Activated T-cell treated with anti-CD3 and anti-CD28 coated beads, Interleukin-2, amount 50 U/mL, for 72 hours (primary cell): ENCODE measurements around the gene SRD5A2. TPM values are rescaled to one million over a fixed set of nuclear protein-coding genes. Genes with fewer than 3 reads are reported as not detected.

Source experiments
- ATAC-seq, 2 donors: fragments of 150-1000 bp; cut with Tn5 transposase; replicated peaks in 1 of 2; 2 replicates each; pipeline ENCODE4 v1.10.0; 2021; ENCODE audit warnings: moderate library complexity in 2 of 2, mild to moderate bottlenecking in 1 of 2
- DNase-seq, 2 donors: peaks; one replicate each; pipeline ENCODE4 v3.0.0; 2021 to 2022; ENCODE audit warnings: mixed read lengths in 1 of 2
- H3K27ac Mint-ChIP-seq: one replicate; pipeline ENCODE4 v1.8.0; 2022; ENCODE audit warnings: mild to moderate bottlenecking, moderate library complexity, mixed read lengths
- H3K27me3 Mint-ChIP-seq: one replicate; pipeline ENCODE4 v1.8.0; 2022; ENCODE audit warnings: low read depth, mixed read lengths
- H3K36me3 Mint-ChIP-seq, 2 donors: one replicate each; pipeline ENCODE4 v1.8.0; 2022; ENCODE audit warnings: mixed read lengths in 2 of 2, mild to moderate bottlenecking in 1 of 2; ENCODE audit not compliant: insufficient read depth in 2 of 2
- H3K4me1 Mint-ChIP-seq: one replicate; pipeline ENCODE4 v1.8.0; 2022; ENCODE audit warnings: low read depth, mixed read lengths
- H3K4me3 Mint-ChIP-seq, 2 donors: one replicate each; pipeline ENCODE4 v1.8.0; 2022; ENCODE audit warnings: mild to moderate bottlenecking in 2 of 2, mixed read lengths in 2 of 2, moderate library complexity in 2 of 2
- H3K9me3 Mint-ChIP-seq, 2 donors: one replicate each; pipeline ENCODE4 v1.8.0; 2022; ENCODE audit warnings: mixed read lengths in 2 of 2
- total RNA-seq, 2 donors: library from RNA; stranded (reverse); gene quantifications; one replicate each; pipeline ENCODE4 v1.2.3, GENCODE V29; 2022

Gene SRD5A2
- total RNA-seq, 2 donors from 2014 or later, result not detected

- Mint-ChIP-seq H3K27me3 (peaks cover 22% of the 10 kb centered on the region), H3K4me1 (no peaks in the 10 kb centered on the region), H3K27ac (no peak overlapping the region), H3K4me3 (no peak overlapping the region), H3K9me3 (no peaks in the 10 kb centered on the region), H3K36me3 (no peaks in the 10 kb centered on the region)
- ATAC-seq, result no peak
- no peak for DNase-seq
These were observed 97.5 kb downstream of the SRD5A2 start for GRCh38 chr2:31483246-31483645.

GRCh38 chr2:31476511-31477180 is 104.1 kb downstream of the SRD5A2 start:
- no peak for ATAC-seq
- no peaks in the 10 kb centered on the region for H3K4me1 Mint-ChIP-seq
- DNase-seq, result no peak
- H3K36me3 Mint-ChIP-seq, result no peaks in the 10 kb centered on the region
- H3K27ac Mint-ChIP-seq, result no peak overlapping the region
- H3K4me3 Mint-ChIP-seq, result no peak overlapping the region
- peaks cover 8% of the 10 kb centered on the region for H3K27me3 Mint-ChIP-seq
- H3K9me3 Mint-ChIP-seq, result no peaks in the 10 kb centered on the region

DNA sequence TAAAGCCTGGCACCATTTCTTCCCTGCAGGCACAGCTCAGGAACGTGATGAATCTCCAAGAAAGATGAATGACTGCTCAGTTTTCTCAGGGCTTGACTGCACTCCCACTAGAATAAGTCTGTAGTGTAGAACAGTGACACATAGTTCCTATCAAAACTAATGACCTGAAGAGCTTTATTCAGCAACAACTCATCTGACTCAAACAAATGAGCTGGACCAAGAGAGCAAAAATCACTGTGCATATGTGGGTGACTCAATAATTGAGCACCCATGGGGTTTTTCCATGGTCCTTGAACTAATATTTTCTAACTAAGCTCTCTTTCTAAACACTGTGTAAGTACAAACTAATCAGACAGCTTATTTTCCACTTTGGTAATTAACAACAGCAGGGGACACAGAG is 105.0 kb downstream of the SRD5A2 start:
- H3K27ac Mint-ChIP-seq, result no peak overlapping the region
- no peak overlapping the region for H3K4me3 Mint-ChIP-seq
- peaks cover 2% of the 10 kb centered on the region for H3K27me3 Mint-ChIP-seq
- no peaks in the 10 kb centered on the region for H3K36me3 Mint-ChIP-seq
- ATAC-seq, result no peak
- H3K4me1 Mint-ChIP-seq, result no peaks in the 10 kb centered on the region
- no peak for DNase-seq
- no peaks in the 10 kb centered on the region for H3K9me3 Mint-ChIP-seq

GRCh38 chr2:31474296-31474695 is 106.4 kb downstream of the SRD5A2 start:
- H3K27ac Mint-ChIP-seq, result no peak overlapping the region
- H3K4me1 Mint-ChIP-seq, result no peaks in the 10 kb centered on the region
- ATAC-seq (no peak), DNase-seq (no peak)
- H3K9me3 Mint-ChIP-seq, result no peaks in the 10 kb centered on the region
- no peak overlapping the region for H3K4me3 Mint-ChIP-seq
- no peaks in the 10 kb centered on the region for H3K27me3 Mint-ChIP-seq
- H3K36me3 Mint-ChIP-seq, result no peaks in the 10 kb centered on the region

Other genes starting within 250 kb of the SRD5A2 start
- under 1 TPM; 0.07 TPM for gene XDH, start 166.2 kb downstream of the SRD5A2 start, total RNA-seq